ENCODE data around the gene ZMYND10.

ZMYND10 gene

DNA sequence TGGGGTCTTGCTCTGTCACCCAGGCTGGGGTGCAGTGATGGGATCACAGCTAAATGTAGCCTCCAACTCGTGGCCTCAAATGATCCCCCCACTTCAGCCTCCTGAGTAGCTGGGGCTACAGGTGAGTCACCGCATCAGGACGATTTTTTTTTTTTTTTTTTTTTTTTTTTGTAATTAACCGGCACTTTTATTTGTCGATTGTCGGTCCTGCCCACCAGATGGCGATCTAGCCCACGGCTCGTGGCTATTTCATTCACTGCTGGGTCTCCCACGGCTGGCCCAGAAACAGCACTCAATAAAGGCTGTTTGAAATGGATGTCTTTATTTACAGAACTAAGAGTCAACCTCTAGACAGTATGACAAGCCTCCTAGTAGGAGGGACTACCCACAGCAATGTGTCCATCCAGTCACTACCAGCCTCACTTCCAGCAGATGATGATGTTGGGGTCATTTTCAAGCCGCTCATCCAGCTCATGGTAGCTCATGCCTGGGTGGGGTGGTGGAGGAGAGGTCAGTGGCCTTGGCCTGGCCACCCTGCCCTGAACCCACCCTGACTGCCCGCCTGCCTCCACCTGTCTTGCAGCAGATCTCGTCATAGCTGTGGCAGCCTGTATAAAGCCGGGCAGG, 1.8 kb upstream of the ZMYND10 start:
- peak; percentile 43 to 67 for DNase-seq (ENCODE audit: low read depth in 2 of 2)

DNA sequence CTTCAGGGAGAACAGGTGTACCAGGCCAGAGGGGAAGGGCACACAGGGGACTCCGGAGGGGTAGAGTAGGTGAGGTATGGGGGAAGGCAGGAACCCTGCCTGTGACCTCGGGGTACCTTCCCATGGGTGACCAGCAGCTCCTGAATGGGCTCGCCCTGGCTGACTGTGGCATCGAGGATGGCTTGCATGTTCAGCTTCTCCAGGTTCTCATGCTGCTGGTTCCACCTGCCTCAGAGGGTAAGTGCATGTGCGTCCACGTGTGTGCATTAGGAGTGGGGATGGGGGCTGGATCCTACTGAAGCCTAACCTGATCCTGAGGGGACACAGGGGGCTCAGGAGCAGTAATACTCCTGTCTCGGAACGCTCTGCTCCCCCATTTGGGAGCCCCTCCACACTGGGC, 524 bp downstream of the ZMYND10 start:
- DNase-seq (ENCODE audit: low read depth in 2 of 2), result no peak

DNA sequence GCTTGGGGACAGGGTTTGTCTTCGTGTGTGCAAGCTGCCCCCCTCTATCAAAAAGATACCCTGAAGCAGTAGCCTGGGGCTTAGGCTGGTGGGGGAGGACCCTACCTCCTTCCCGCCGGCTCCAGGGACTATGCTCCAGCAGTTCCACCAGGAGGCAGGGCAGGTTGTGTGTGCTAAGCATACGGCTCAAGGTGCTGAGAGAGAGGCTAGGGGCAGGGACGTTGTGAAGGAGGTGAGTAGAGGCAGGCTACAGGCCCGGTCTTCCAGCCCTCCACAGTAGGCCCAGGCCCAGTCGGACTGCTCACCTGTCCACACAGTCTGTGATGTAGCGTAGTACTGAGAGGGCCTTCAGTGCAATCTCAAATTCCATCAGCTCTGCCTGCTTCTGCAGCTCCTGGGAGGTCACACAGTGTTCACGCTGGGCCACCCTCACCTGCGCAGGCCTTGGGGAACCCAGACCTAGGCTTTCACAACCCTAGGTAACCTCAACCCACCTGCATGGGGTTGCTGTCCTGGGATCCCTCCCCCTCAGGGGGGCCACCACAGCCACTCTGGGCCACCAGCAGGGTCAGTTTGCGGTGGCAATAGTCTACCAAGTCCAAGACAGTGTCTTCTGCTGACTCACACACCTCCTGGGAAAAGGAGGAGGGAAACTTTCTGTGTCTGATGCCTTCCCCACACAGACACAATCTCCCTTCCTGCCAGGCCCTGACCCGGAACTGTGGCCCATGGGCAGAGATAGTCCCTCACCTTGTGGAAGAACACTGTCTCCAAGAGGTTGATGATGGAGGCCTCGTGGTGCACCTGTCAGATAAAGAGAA, 2.5 kb downstream of the ZMYND10 start:
- no peak for DNase-seq (ENCODE audit: low read depth in 2 of 2)

DNA sequence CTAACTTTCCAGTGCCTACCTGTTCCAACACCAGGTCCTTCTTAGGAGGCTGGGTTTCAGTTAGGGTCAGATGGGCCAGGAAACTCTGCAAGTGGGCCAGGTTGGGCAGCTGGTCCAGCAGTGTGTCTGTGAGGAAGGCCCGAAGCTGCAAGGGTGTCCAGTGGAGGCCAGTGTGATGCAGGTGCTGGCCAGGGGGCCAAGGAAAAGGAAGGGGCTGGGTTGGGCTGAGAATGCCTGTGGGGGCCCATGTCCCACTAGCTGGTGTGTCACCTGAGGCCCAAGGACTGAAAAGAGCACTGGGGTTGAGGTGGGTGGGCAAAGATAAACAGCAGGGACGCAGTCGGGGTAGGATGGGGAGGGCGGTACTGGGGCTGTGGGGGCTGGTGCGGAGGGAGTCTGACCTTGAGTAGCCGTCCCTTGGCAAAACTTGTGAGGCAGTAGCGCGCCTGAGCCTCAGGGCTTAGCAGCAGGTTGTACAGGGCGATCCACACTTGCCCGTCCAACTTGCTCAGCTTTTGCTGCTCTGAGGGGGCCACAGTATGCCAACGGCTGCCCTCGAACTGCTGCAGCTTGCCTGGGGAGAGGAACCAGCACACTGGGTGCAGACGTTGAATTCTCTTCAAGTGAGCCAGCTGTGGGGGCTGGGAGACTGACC, 3.4 kb downstream of the ZMYND10 start:
- DNase-seq (ENCODE audit: low read depth in 2 of 2), result no peak

DNA sequence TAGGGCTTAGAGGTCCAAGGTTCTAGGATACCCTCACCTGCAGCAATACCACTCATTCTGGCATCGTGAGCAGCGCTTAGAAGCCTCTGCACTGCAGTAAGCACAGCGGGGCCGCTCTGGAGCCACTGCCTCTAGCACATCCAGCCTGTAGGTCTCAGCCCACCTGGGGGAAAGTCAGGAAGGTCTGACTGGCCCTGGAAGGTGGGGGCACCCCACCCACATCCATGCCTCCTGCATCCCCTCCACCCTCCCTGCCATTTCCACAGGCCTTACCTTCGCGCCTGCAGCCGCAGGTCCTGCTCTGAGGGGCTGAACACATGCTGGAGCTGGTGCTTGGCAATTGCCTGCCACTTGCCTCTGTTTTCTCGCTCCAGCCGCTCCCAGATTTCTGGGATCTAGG, 4.0 kb downstream of the ZMYND10 start:
- DNase-seq (ENCODE audit: low read depth in 2 of 2), result no peak

DNA sequence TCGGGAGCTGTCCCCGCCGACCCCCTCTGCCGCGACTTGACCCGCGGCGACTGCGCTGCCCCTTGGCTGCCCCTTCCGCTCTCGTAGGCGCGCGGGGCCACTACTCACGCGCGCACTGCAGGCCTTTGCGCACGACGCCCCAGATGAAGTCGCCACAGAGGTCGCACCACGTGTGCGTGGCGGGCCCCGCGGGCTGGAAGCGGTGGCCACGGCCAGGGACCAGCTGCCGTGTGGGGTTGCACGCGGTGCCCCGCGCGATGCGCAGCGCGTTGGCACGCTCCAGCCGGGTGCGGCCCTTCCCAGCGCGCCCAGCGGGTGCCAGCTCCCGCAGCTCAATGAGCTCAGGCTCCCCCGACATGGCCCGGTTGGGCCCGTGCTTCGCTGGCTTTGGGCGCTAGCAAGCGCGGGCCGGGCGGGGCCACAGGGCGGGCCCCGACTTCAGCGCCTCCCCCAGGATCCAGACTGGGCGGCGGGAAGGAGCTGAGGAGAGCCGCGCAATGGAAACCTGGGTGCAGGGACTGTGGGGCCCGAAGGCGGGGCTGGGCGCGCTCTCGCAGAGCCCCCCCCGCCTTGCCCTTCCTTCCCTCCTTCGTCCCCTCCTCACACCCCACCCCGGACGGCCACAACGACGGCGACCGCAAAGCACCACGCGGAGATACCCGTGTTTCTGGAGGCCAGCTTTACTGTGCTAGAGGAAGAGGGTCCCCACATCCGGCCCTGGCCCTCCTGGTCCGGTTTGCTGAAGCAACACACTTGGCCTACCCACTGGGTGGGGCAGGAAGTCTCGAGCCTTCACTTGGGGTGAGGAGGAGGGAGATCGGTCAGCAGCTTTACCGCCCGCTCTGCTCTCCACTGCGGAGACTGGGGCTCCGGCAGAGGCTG, 4.8 kb downstream of the ZMYND10 start, which contains the start of gene RASSF1:
RASSF1 (minus strand) TSS at position 389 of the 882 bp plus-strand sequence; CDS start at position 358, 31 bp downstream.
- DNase-seq (ENCODE audit: low read depth in 2 of 2), result peak in 1 of 2 experiments; percentile 76

DNA sequence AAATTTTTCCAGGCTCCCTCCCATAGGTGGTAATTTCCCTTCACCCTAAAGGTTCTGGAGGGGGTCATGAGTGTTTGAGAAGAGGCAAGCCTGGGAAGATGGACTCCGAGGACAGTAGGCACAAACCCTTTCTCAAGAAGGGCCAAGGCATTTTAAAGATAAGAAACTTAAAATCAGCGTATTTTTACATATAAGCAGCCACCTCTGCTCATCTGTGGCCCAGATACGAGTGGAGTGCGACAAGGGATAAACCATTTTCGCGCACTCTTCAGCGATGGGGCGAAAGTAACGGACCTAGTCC, 5.4 kb downstream of the ZMYND10 start:
- no peak for DNase-seq (ENCODE audit: low read depth in 2 of 2)

DNA sequence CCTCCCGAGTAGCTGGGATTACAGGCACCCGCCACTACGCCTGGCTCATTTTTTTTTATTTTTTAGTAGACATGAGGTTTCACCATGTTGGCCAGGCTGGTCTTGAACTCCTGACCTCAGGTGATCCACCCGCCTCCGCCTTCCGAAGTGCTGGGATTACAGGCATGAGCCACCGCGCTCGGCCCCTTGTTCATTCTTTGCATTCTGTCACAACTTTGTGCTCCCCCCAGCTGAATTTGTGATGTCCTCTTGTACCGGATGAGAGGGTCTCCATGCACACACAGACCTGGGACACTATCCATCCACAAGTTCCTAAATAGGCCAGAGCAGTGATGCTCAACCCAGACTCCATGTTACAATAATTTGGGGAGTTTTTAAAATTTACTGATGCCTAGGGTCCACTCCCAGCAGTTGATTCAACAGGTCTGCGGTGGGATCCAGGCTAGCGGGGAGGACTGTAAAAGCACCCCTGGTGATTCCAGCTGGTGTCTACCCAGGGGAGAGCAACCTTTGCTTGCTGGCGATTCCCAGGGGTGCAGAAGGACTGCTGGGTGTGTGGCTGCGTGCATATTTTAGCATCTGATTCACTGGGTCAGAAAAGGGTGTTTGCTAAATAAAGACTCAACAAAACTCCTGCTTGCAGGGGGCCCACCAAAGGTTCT, 5.9 kb downstream of the ZMYND10 start:
- DNase-seq (ENCODE audit: low read depth in 2 of 2), result no peak

DNA sequence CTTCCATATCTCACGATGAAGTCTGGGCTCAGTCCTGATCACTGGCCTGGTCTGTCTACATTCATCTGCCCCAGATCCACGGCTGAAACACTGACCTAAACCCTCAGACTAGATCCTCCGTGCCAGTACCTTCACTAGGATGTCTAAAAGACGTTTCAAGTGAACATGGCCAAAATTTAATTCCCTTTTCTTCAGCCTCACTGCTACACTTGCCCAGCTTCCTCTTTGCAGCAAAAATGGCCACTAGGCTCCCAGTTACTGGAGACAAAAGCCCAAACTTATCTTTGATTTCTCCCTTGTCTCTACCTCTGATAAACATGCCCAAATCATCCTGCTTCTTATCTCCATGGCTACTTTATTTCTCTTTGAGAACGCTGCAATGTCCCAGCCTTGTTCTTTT, 6.6 kb downstream of the ZMYND10 start:
- no peak for DNase-seq (ENCODE audit: low read depth in 2 of 2)

DNA sequence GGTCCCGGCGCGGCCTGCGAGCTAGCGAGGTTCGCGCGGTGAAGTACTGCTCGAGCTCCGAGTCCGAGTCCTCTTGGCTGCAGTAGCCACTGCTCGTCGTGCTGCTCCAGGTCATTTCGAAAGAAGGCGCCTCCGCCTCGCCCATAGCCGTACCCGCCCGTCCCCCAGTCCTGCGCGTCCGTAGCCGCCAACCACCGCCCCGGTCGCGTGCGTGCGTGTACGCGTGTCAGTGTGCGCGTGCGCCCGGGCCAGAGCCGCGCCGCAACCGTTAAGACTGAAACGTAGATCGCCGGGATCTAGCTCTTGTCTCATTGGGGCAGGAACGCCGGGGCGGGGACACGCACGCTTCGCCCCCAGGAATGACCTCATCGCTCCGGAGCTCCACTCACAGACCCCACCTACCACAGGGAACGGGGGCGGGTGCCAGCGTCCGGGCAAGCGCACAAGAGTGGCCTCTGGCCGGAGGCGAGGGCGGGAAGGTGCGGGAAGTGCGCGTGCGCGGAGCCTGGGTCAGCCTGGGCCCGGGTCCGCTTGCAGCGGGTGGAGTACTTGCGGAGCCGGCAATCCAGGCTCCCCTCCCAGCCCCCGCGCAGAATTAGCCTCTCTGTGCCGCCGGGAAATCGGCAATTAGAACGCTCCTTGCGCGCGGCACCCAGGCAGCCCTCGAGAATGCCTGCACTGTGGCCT, 8.2 kb downstream of the ZMYND10 start:
- DNase-seq (ENCODE audit: low read depth in 2 of 2), result peak; percentile 91 to 97

DNA sequence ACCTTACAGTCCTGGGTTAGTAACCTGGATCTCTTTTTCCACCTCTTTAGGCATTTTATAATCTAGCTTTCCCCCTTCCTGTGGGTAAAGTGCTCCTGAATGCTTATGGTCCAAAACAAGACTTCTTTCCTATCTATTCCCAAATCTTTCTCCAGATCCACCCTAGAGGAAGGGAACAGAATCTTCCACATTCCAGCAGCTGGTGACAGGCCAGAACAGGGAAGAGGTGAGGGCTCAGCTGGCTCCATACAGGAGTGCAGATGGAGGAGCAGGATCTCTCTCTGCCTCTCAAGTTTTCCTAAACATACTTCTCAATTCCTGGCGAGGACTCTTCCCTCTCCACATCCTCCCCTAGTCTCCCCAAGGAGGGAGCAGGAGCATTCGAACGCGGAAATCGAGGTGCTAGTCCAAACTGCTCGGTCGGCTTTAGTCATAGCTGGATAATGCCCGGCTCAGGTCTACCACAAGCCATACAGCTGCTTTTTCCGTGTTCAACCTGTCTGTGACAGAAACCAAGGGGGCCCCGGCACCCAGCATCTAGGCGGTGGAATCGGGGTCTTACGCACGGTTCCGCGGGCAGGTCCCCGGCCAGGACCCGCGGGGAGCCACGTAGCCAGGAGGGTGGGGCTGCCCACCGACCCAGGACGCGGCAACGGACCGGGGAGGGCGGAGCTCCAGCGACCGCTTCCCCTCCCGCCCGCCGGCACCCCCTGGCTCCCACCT, 8.9 kb downstream of the ZMYND10 start:
- DNase-seq (ENCODE audit: low read depth in 2 of 2), result peak in 1 of 2 experiments; percentile 44

DNA sequence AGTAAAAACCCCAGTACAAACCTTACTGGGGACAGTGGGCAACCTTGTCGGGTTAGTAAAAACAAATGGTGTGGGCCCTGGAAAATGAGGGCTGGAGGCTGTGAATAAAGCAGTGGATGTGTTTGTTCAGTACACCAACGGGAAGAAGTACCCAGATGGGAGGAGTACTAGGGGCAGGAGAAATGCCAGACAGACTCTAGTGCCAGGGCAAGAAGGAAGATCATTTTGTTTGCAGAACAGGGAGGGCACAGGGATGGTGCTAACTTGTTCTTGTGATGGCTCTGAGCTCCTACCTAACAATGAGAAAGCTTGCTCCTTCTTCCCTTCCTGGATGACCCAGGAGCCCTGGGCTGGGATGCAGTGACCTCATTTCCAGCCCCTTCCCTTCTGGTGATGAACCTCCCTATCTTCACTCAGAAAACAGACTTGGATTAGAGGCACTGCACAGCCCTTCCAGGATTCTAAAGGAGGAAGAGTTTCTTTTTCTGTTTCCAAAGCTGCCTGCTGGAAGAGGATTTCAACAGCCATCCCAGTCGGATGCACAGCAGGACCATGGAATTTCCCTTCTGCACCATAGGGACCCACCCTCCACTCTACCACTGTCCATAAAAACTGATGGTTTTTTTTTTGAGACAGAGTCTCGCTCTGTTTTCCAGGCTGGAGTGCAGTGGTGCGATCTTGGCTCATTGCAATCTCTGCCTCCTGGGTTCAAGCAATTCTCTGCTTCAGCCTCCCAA, 11.0 kb downstream of the ZMYND10 start:
- DNase-seq (ENCODE audit: low read depth in 2 of 2), result no peak

DNA sequence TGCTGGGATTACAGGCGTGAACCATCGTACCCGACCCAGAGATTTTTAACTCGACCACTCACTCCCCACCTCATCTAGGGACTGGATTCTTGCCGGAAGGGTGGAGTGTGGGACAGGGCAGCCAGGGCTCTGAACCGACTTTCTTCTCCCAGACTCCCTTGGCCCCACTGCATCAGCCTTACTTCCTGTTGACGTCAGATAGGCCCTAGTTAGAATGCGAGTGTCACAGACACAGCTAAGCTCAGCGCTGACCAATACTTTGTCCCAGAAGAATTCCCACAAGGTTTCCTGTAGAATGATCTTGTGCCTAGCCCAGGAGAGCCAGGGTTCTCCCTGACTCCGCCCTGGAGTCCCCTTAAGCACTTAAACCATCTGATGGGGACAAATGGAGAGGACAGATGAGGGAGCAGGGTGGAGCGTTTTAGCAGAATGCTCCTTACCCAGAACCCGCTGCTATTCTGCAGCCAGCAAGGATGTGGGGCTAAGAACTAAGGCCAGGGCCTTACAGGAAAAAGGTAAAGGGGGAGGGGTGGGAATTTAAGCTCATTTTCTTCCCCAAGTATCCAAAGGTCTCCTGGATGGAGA, 11.7 kb downstream of the ZMYND10 start:
- no peak for DNase-seq (ENCODE audit: low read depth in 2 of 2)

DNA sequence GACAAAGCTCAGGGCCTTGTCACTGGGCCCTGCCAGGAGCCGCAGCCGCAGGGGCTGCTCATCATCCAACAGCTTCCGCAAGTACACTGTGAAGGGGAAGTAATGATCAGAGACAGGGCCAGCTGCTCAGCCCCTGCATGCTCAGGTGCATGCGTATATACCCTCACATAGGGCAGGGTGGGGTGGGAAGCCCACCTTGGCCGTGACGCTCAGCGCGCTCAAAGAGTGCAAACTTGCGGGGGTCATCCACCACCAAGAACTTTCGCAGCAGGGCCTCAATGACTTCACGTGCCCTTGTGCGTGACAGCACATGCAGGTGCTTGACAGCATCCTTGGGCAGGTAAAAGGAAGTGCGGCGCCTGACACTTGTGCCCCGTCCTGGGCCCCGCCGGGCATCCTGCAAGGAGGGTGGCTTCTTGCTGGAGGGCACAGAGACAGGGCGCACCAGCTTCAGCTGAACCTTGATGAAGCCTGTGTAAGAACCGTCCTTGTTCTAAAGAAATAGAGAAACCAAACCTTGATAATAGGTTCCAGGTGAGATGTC, 14.1 kb downstream of the ZMYND10 start:
- DNase-seq (ENCODE audit: low read depth in 2 of 2), result no peak

DNA sequence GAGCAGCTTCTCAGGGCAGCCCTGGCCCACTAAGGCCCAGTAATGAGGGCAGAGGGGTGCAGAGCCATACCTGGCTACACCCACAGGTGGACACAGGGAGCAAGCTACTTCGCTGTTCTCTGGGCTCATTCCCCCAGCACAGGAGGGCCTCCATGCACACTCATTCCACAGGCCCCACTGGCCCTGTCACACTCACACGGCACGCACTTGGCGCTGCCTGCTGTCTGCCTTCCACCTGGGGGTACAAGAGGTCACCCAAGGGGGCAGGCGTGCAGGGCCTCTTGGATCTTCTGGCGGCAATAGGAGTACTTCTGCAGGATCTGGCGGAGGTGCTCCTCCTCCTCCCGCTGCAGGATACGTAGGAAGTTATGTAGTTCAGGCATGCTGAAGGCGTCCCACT, 15.2 kb downstream of the ZMYND10 start:
- no peak for DNase-seq (ENCODE audit: low read depth in 2 of 2)

DNA sequence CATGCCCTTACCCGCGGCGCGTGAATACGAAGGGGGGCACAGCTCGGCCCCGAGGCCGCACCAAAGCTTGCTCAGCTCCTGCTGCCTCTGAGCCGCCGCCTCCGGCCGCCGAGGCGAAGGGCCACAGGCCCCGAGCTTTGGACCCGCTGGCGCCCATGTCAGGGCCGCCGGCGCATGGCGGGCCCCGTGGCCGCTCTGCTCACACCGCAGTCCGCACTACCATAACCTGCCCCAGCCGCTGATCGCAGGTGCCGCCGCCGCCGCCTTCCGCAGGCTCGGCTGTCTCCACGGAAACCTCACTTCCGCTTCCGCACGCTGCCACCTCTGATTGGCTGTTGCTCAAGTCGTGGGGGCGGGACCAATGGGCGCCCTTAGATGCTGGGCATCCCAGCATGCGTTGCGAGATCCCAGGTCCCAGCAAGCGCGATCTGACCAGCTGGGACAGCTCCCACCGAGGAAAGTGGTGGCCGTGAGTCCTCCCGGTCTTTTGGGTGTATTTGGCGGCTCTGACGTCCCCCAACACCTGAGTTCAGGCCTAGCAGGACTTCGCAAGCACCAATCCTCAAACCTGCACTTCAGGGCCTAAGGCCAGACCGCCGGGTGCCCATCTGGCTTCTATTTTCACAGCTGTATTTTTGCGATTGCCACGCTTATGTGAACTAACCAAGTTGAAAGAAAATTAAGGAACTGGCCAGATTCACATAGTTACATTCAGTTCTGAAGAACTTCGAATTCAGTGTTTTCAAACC, 17.4 kb downstream of the ZMYND10 start, which contains the start of gene TUSC2:
TUSC2 (minus strand) TSS at position 281 of the 749 bp plus-strand sequence; CDS start at position 157, 124 bp downstream.
- peak; percentile 87 to 96 for DNase-seq (ENCODE audit: low read depth in 2 of 2)

DNA sequence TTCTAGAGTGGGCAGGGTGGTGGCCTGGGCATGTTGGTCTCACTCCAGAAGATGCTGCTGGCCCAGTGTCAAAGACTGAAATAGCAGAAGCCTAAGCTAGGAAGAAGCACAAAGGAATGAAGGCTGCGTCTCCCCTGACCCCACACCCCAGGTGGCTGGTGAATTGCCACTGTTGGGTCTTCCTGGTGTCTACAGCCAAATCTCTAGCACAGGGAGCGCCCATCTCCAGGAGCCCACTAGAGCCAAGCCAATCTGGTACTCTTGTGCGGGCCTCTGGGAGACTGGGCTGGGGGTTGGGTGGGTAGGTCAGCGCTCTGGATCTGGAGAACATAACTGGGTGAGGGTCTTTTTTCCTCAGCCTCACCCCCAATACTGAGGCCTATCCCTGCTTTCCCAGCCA, 18.4 kb downstream of the ZMYND10 start:
- DNase-seq (ENCODE audit: low read depth in 2 of 2), result no peak

DNA sequence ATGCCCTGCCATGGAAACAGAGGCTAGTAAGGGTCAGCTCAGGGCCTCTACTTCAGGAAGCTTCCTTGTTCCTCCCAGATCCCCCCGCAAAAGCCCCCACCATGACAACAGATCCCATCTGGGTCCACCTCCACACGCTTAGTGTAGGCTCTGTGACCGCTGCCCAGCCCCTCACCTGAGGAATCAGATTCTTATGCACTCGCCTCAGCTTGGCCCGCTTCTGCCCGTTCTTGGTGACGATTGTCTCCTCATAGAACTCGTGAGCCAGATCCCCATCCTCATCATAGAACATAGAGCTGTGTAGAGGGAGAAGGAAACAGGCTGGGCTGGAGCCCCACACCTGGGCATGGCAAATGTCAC, 19.4 kb downstream of the ZMYND10 start:
- no peak for DNase-seq (ENCODE audit: low read depth in 2 of 2)

Data from stimulated activated CD4-positive, alpha-beta T cell treated with anti-CD3 and anti-CD28 coated beads, Interleukin-12 subunit alpha, Interleukin-12 subunit beta, amount 100 ng/mL, for 24 hours (primary cell).